GM19397 (cell line): ENCODE measurements around the gene FYTTD1.
"Not testable (repeated sequence)": the region's sequence is repeated elsewhere in the genome, so short reads cannot be mapped to it uniquely, and the experiment has no call there.

ENCODE experiments used
- ATAC-seq: cut with Tn5 transposase; IDR thresholded peaks from one replicate; pipeline ENCODE4 v1.9.1; 2021; ENCODE audit warnings: mild to moderate bottlenecking, moderate library complexity; ENCODE audit not compliant: unreplicated experiment

The FYTTD1 gene

GRCh38 chr3:197749601-197750395 is at the start of gene FYTTD1:
FYTTD1 (plus strand) TSS chr3:197749883; CDS start chr3:197749972, 89 bp downstream.
- ATAC-seq = peak; percentile 81

DNA sequence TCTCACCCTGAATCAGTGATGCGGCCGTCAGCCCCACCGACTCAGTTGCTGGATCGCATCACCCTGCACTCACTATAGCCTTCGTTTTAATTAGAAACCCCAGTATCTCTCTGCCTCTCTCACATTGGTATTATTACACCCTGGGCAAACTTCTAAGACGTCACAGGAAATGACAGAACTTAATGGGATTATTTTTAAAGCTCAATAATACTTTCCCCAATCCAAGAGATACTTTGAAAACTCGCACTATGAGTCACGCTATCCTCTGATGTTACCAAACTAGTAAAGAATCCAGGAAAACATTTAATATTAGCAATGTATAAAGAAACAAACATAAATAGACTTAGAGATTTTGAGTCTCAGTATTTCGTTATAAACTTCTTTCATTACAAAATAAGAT is 49.6 kb upstream of the FYTTD1 start:
- no peak for ATAC-seq

DNA sequence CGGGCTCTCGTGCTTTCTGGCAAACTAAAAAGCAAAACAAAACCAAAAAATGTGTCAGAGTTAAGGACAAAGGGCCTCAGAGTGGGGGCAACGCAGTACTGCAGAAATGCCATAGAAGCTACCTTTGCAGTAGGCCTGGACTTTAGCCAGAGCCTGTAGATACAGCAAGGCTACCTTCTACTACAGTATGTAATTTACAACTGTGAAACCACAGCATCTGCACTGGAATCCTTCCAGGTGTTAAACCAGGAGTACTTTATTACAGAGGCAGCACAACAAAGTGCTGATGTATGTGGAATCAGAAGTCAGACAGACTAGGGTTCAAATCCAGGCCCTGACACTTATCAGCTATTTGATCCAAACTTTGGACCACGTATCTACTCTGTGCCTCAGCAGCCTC is 47.8 kb upstream of the FYTTD1 start:
- no peak for ATAC-seq

DNA sequence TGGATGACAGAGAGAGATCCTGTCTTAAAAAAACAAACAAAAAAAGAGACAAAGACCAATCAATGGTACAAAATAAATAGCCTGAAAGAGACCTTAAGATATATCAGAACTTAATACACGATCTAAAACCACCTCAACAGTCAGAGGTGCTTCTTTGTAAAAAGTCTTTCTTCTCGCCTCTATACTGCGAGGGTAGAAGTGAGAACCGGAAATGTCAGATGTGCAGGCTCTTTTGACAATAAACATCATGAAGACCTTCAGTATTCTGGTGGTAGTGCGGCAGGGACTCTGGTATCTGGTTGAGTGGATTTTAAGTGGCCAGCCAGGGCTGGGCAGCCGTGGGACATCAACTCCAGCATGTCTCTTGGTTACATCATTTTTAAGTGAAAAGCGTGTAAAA is 43.0 kb upstream of the FYTTD1 start:
- no peak for ATAC-seq

- no peak for ATAC-seq
Measured at GRCh38 chr3:197709135-197709534, 40.5 kb upstream of the FYTTD1 start.

DNA sequence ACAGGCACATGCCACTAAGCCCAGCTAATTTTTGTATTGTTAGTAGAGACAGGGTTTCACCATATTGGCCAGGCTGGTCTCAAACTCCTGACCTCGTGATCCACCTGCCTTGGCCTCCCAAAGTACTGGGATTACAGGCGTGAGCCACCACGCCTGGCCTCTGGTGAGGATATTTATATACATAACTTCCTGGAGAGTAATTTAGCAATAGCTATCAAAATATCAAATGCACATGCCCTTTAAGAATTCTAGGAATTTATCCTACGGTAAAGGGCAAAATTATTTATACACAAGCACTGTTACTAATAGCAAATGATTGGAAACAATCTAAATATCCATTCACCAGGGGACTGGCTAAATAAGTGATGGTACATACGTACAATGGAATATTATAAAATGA is 38.7 kb upstream of the FYTTD1 start:
- not testable (repeated sequence) for ATAC-seq

GRCh38 chr3:197711973-197712707 is 37.5 kb upstream of the FYTTD1 start:
- ATAC-seq = peak; percentile 82

DNA sequence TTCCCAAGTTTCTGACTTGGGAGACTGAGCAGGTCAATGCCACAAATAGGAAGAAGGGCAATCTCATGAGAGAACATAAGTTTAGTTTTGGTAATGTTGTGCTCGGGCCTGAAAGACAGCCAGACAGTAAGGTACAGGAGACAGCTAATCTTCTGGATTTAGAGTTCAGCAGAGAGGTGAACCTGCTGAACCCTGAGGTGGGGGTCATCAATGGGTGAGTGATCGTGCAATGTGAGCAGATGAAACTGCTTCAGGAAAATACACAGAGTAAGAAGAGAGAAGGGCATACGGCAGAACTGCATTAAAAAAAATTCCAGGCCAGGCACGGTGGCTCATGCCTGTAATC is 36.2 kb upstream of the FYTTD1 start:
- ATAC-seq = peak; percentile 18

DNA sequence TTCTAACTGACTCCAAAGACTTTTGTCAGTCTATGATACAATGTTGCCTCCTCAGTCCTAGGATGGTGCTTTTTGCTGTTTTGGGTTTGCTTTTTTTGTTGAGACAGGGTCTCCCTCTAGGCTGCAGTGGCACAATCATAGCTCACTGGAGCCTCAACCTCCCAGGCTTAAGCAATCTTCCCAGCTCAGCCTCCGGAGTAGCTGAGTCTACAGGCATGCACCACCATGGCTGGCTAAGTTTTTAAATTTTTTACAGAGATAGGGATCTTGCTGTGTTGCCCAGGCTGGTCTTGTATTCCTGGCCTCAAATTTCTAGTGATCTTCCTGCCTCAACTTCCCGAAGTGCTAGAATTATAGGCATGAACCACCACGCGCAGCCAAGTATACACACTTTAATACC is 35.4 kb upstream of the FYTTD1 start:
- ATAC-seq = no peak

GRCh38 chr3:197718891-197719290 is 30.8 kb upstream of the FYTTD1 start:
- ATAC-seq = no peak

- ATAC-seq = no peak
Measured at GRCh38 chr3:197720694-197721093, 29.0 kb upstream of the FYTTD1 start.

- ATAC-seq = no peak
Measured at GRCh38 chr3:197722734-197723133, 26.9 kb upstream of the FYTTD1 start.

DNA sequence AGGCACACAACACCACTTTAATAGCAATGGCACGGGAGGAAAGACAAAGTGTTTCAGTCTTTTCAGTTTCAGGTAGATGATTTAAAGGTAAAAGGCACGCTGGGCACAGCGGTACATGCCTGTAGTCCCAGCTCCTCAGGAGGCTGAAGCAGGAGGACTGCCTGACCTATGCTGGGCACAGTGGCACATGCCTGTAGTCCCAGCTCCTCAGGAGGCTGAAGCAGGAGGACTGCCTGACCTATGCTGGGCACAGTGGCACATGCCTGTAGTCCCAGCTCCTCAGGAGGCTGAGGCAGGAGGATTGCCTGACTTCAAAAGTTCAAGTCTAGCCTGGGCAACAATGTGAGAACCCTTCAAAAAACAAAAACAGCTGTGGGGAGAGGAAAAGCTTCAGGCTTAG is 21.8 kb upstream of the FYTTD1 start:
- not testable (repeated sequence) for ATAC-seq

DNA sequence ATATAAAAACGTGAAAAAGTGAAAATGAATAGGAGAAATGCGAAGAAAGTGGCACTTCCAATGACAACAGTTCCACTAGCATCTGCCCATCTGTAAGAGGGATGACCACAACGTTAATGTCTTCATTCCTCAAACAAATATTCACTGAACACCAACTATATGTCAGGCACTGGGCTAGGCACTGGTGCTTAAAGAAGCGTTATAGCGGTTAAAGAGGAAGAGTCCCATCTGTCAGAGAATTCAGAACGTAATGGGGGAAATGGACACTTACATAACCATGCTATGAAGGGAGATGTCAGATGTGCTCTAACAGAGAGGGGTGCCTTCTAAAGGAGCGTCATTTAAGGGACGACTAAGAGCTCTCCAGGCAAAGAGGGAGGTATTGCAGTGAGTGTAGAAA is 21.2 kb upstream of the FYTTD1 start:
- no peak for ATAC-seq

GRCh38 chr3:197730200-197730599 is 19.5 kb upstream of the FYTTD1 start:
- no peak for ATAC-seq

DNA sequence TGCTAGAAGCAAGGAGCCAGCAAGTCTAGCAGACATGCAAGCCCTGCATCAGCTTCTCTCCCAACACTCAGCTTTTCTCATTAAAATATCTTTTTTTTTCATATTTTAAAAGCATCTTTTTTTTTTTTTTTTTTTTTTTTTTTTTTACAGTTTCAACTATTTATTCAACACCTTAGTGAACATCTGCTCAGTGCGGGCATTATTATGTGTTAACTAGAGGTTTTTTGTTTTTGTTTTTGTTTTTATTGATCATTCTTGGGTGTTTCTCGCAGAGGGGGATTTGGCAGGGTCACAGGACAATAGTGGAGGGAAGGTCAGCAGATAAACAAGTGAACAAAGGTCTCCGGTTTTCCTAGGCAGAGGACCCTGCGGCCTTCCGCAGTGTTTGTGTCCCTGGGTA is 18.9 kb upstream of the FYTTD1 start:
- ATAC-seq = not testable (repeated sequence)

DNA sequence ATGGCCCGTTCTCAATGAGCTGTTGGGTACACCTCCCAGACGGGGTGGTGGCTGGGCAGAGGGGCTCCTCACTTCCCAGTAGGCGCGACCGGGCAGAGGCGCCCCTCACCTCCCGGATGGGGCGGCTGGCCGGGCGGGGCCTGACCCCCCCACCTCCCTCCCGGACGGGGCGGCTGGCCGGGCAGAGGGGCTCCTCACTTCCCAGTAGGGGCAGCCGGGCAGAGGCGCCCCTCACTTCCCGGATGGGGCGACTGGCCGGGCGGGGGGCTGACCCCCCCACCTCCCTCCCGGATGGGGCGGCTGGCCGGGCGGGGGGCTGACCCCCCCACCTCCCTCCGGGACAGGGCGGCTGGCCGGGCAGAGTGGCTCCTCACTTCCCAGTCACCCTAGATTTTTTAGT is 18.2 kb upstream of the FYTTD1 start:
- ATAC-seq = not testable (repeated sequence)

DNA sequence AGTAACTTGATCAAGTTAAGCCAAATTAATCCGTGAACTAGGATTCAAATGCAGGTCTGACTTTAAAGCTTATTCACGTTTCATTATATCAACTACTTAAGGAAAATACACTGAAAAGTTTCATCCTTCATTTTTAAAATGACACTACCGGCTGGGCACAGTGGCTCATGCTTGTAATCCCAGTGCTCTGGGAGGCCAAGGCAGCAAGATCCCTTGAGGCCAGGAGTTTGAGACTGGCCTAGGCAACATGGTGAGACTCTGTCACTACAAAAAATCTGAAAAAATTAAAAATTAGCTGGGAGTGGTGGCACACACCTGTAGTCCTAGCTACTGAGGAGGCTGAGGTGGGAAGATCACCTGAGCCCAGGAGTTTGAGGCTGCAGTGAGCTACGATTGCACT is 16.6 kb upstream of the FYTTD1 start:
- no peak for ATAC-seq

- ATAC-seq = peak; percentile 33
Measured at GRCh38 chr3:197734667-197735318, 14.9 kb upstream of the FYTTD1 start.

DNA sequence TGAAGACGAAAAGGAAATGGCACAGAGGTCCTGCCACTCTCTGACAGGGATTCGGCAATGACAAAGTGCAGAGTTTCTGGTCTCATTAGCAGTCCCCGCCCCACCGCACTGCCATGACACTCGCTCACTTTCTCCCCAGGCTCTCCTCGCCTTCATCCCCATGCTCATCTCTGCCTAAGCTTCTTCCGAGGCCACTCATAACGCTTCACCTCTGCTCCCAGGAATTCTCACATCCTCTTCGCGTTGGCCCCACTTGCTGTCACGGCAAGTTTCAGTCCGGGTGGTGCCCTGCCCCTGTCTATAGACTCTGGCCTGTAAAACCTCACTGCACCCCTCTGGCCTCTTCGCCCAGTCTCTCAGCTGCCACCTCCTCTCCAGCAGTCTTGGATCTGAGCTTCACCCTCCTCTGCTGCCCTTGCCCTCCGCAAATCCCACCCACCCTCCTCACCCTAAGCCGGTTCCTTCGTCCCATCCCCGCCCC is 13.6 kb upstream of the FYTTD1 start:
- ATAC-seq = no peak

DNA sequence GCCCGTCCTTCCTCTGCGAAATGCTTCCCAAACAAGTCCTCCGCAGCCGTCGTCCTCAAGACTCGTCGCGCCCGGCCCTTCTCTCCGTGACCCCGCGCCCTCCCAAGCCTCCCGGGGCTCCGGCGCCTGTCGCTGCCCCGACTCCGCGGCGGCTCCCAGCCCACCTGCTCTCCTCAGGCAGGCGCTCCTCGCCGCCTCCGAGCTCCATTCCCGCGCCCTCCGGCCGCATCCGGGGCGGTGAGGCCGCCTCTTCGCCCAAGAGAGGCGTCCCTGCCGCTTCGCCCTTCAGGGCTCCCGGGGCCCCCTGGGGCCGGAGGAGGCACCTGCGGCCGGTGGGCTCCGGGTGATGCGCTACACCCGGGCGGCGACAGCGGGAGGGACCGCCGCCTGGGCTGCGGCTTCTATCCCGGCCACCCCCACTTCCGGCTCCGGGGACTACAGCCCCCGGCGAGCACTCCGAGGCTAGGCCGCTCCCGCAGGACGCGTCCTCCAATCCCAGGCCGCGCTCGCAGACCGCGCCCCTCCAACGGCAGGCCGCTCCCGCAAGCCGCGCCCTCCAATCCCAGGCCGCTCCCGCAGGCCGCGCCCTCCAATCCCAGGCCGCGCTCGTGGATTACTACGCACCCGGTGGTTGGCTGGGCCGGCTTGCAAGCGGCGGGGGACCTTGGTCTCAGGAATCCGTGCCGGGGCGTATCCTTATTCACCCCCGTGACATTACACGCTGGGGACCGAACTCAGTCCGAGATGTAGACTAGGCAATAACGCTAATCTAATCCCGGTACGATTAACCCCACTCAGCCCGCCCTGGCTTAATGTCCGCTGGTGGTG is 13.0 kb upstream of the FYTTD1 start, which contains the start of gene RUBCN:
Gene RUBCN, minus strand, starts transcription at position 414 of the 828 bp plus-strand sequence. Its CDS starts 185 bp downstream, at position 229.
- ATAC-seq = peak; percentile 87
